ENCODE measurements around the gene TYW5.

GRCh38 chr2:199911877-199912161, 43.5 kb downstream of the TYW5 start:
- no peak for TF ChIP-seq POLR2A (IDR thresholded peaks at IDR 0.05; ENCODE audit: low read length)
- TF ChIP-seq GATA1 (IDR thresholded peaks at IDR 0.05; ENCODE audit: low read depth, low read length), result no peak

Data from erythroblast (primary cell).